DMS114 treated with DMSO at 0.1 percent for 48 hours (cell line): Measurements from ENCODE around the gene PHOSPHO2.

Source experiments
- DNase-seq: peaks from one replicate; lab custom pipeline; 2025; ENCODE audit not compliant: unreplicated experiment; lab: John Stamatoyannopoulos, UW

Gene PHOSPHO2, protein sequence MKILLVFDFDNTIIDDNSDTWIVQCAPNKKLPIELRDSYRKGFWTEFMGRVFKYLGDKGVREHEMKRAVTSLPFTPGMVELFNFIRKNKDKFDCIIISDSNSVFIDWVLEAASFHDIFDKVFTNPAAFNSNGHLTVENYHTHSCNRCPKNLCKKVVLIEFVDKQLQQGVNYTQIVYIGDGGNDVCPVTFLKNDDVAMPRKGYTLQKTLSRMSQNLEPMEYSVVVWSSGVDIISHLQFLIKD

GRCh38 chr2:169694113-169694893, at the start of gene PHOSPHO2, which contains the start of gene CFAP210:
Gene PHOSPHO2 (plus strand): TSS chr2:169694469. CDS start chr2:169700972, 6,503 bp downstream.
Gene CFAP210 (minus strand): TSS chr2:169694405. CDS start chr2:169694327, 78 bp downstream.
- DNase-seq = peak; percentile 78

GRCh38 chr2:169647496-169647895, 46.8 kb upstream of the PHOSPHO2 start:
- DNase-seq = no peak

GRCh38 chr2:169649278-169649677, 45.0 kb upstream of the PHOSPHO2 start:
- DNase-seq = no peak

- no peak for DNase-seq
Measured at GRCh38 chr2:169653636-169654035, 40.6 kb upstream of the PHOSPHO2 start.

GRCh38 chr2:169656164-169656563, 38.1 kb upstream of the PHOSPHO2 start:
- DNase-seq = no peak

GRCh38 chr2:169658877-169659276, 35.4 kb upstream of the PHOSPHO2 start:
- DNase-seq = no peak

GRCh38 chr2:169659320-169659719, 34.9 kb upstream of the PHOSPHO2 start:
- no peak for DNase-seq

DNA sequence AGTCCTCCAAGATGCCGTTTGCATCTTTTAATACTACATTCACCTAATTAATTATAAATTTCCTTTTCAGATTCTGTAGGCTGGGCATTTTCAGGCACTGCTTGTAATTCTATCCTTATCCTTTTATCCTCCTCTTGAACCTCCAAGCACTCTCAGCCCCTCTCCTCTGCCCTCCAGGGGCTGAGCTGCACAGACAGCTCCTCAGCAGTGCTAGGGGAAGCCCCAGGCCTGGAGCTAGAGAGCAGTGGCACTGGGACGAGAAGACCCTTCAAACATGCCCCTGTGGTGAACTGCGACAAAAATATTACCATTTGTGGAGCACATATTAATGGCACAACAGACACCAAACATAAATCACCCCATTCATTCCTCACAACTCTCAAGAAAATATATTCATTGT, 33.0 kb upstream of the PHOSPHO2 start:
- DNase-seq = no peak

DNA sequence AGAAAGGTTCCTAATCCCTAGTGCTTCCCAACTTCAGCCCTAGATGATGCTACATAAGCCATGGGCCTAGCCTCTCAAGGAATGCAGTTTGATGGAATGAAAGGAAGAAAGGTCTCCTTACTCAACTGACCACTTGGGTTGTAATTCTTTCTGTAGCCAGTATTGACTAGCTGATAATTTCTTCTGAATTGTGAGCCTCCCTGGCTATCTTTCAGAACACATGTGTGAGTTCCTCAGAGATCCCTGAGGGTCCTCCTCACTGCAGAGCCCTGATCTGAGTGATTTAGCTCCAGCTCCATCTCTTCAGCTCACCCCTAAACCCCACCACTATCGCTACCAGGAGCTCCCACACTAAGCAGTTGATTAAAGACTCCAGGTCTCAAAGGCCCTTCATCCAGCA, 31.5 kb upstream of the PHOSPHO2 start:
- DNase-seq = no peak

DNA sequence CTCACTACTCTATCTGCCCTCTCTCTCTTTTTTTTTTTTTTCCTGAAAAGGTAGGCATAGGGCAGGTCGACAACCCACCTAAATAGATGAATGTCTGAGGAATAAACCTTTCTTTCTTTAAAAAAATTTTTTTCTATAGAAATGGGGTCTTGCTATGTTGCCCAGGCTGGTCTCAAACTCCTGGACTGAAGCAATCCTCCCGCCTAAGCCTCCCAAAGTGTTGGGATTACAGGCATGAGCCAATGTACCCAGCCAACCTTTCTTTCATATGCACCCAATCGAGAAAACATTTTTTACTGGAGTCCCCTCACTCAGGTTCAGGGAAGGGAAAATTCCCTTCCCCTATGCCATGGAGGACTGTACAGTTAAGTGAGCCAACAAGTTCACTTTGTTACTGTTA, 31.0 kb upstream of the PHOSPHO2 start:
- DNase-seq = no peak

DNA sequence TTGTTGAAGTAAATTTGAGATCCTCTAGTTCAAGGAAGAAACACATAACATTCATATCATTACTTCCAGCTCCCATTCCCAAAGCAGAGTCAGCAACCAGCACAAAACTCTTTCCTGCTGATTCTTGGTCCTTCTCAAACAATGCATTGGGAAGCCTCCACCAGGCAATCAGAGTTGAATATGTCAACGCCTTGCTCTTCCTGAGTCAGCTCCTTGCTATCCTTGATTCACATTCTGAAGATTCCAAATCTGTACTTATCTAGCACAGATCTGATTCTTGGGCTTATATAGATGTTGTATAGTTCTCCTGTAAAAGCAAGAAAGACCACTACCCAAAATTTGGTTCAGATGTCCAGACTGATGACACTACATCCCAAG, 29.7 kb upstream of the PHOSPHO2 start:
- DNase-seq = no peak

GRCh38 chr2:169664978-169665930, 29.0 kb upstream of the PHOSPHO2 start:
- no peak for DNase-seq

- DNase-seq = no peak
Measured at GRCh38 chr2:169667583-169667982, 26.7 kb upstream of the PHOSPHO2 start.

- no peak for DNase-seq
Measured at GRCh38 chr2:169670215-169670651, 24.0 kb upstream of the PHOSPHO2 start.

DNA sequence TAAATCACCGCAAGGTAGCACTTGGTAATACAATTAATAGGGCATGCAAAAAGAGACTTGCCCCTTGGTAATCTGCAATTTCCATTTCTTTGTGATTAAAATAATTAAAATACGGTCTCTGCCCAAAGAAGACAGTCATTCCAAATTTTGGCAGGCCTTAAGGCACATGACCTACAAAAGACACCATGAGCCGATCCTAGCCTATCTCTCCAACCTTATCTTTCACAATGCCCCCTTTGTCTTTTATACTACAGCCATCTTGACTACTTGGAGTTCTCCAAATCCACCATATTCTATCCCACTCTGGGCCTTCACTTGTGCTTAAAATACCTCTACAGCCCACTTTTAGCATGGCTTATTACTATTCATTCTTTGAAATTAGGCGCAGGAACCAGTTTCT, 23.3 kb upstream of the PHOSPHO2 start:
- no peak for DNase-seq

- no peak for DNase-seq
Measured at GRCh38 chr2:169672406-169672805, 21.9 kb upstream of the PHOSPHO2 start.

DNA sequence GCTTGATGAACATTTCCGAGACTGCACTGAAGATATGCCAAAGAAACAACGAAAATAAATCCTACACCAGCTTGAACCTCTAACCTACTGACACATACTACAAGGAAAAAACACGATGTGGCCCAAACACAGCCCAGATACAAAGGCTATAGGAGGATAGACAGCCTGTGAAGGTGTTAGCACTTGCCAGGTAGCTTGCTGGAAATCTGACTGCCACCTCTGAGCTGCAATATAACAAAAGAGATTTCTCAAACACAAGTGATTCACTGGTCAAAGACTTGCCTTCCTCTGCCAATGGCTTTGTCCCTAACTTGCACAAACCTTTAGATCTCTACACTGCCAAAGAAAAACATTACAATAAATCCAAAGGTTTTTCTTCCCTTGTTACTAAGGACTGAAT, 21.2 kb upstream of the PHOSPHO2 start:
- no peak for DNase-seq

GRCh38 chr2:169673921-169674320, 20.3 kb upstream of the PHOSPHO2 start:
- no peak for DNase-seq

DNA sequence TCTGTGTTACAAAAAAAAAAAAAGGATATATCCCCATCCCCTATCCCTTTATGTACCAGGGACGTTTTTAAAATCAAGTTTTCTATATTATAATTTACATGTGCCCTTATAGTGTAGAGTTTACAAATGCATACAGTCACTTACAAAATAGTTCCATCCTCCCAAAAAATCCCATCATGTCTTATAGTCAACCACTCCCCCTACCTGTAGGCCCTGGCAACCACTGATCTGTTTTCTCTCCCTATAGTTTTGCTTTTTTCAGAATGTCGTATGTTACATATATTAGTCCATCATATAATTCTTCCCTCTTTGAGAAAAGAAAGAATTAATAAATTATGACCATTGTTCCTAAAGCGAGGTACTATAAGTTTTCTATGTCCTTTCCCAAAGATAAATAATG, 17.9 kb upstream of the PHOSPHO2 start:
- no peak for DNase-seq

- DNase-seq = no peak
Measured at GRCh38 chr2:169676850-169677249, 17.4 kb upstream of the PHOSPHO2 start.

DNA sequence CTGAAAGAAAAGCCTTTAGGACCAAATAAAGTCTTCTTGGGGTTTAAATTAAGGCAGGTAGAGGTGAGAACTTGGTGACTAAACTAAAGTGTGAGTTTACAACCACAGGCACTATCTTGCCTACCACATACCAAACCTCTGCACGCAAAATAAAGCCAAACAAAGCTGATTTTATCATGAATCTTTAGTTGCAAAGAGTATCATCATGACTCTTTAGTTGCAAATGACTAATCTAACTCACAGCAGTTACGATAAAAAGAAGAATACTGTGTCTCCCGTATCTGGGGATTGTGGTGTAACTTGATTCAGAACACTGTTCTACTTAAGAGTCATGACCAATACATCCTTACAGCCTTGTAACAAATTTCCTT, 11.2 kb upstream of the PHOSPHO2 start:
- no peak for DNase-seq
